Raji (cell line): ENCODE data around the gene SNRPF.

Experiments used
- POLR2A ChIP-seq: IDR thresholded peaks from 2 replicates; pipeline ENCODE4 v1.6.1; 2011; ENCODE audit warnings: low read depth, low read length, control low read depth; ENCODE audit not compliant: insufficient read depth

Gene SNRPF

GRCh38 chr12:95858451-95859343 lies at the start of gene SNRPF:
Gene SNRPF (plus strand): TSS chr12:95858952. CDS start chr12:95859074, 122 bp downstream.
- peak; percentile 88 for TF ChIP-seq POLR2A

- TF ChIP-seq POLR2A: no peak
Observed at GRCh38 chr12:95809000-95809680, 49.6 kb upstream of the SNRPF start.

GRCh38 chr12:95810411-95810810 lies 48.3 kb upstream of the SNRPF start:
- TF ChIP-seq POLR2A: no peak

GRCh38 chr12:95815632-95816212 lies 43.0 kb upstream of the SNRPF start:
- no peak for TF ChIP-seq POLR2A

- no peak for TF ChIP-seq POLR2A
Observed at GRCh38 chr12:95820096-95820703, 38.6 kb upstream of the SNRPF start.

GRCh38 chr12:95829395-95829794 lies 29.4 kb upstream of the SNRPF start:
- TF ChIP-seq POLR2A: no peak

- TF ChIP-seq POLR2A: no peak
Observed at GRCh38 chr12:95830335-95831089, 28.2 kb upstream of the SNRPF start.

- TF ChIP-seq POLR2A: no peak
Observed at GRCh38 chr12:95834572-95834971, 24.2 kb upstream of the SNRPF start.

GRCh38 chr12:95836185-95836609 lies 22.6 kb upstream of the SNRPF start:
- TF ChIP-seq POLR2A: no peak

- no peak for TF ChIP-seq POLR2A
Observed at GRCh38 chr12:95836630-95837239, 22.0 kb upstream of the SNRPF start.

- TF ChIP-seq POLR2A: no peak
Observed at GRCh38 chr12:95837240-95838038, 21.3 kb upstream of the SNRPF start.

GRCh38 chr12:95838125-95838524 lies 20.6 kb upstream of the SNRPF start:
- TF ChIP-seq POLR2A: no peak

- TF ChIP-seq POLR2A: no peak
Observed at GRCh38 chr12:95848575-95849388, 10.0 kb upstream of the SNRPF start.
